Body of pancreas (tissue), 4 donors: Measurements from ENCODE around the gene MEOX1.

Source experiments
- POLR2A ChIP-seq, 3 donors: fragments of 450-650 bp; IDR thresholded peaks; one replicate each; pipeline ENCODE4 v1.6.1; 2016; ENCODE audit warnings: antibody characterized with exemption in 3 of 3, mild to moderate bottlenecking in 2 of 3
- TF ChIP-seq, protein P1 (sequence below), 7 experiments: fragments of 450-650 bp in 4 of 7; fragments of 200-600 bp in 3 of 7; sonication (generic) in 3 of 7; IDR thresholded peaks; one replicate each; pipeline ENCODE4 v1.5.1; 2016 to 2019; ENCODE audit warnings: antibody characterized with exemption in 7 of 7

DNA sequence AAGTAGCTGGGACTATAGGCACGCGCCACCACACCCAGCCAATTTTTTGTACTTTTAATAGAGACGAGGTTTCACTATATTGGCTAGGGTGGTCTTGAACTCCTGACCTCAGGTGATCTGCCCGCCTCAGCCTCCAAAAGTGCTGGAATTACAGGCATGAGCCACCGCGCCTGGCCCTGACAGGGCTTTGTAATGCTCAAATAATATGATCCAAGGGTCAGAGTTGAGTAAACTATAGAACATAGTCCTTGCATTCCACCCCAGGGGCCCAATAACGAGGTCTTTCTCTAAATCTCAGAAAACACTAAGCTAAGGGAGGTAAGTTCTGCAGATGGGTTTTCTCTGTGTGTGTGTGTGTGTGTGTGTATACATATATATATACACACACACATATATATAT, 5.8 kb upstream of the MEOX1 start:
- no peak for TF ChIP-seq POLR2A (IDR thresholded peaks at IDR 0.05)
- TF ChIP-seq, protein P1, sequence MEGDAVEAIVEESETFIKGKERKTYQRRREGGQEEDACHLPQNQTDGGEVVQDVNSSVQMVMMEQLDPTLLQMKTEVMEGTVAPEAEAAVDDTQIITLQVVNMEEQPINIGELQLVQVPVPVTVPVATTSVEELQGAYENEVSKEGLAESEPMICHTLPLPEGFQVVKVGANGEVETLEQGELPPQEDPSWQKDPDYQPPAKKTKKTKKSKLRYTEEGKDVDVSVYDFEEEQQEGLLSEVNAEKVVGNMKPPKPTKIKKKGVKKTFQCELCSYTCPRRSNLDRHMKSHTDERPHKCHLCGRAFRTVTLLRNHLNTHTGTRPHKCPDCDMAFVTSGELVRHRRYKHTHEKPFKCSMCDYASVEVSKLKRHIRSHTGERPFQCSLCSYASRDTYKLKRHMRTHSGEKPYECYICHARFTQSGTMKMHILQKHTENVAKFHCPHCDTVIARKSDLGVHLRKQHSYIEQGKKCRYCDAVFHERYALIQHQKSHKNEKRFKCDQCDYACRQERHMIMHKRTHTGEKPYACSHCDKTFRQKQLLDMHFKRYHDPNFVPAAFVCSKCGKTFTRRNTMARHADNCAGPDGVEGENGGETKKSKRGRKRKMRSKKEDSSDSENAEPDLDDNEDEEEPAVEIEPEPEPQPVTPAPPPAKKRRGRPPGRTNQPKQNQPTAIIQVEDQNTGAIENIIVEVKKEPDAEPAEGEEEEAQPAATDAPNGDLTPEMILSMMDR (IDR thresholded peaks at IDR 0.05) = no peak
